AG09319 (cell line): Measurements from ENCODE around the gene PRR14.
A peak's percentile ranks its signal among the peaks of the same experiment; 100 is the strongest.

Experiments used
- DNase-seq: peaks from one replicate; pipeline ENCODE4 v3.0.0-alpha.2; 2010; ENCODE audit warnings: low read depth; ENCODE audit errors: extremely low read depth
- TF ChIP-seq, protein P1 (sequence below): IDR thresholded peaks from 2 replicates; pipeline ENCODE4 v1.5.1; 2011; ENCODE audit warnings: low read depth, mild to moderate bottlenecking, inconsistent platforms, low read length, moderate library complexity

Gene PRR14

DNA sequence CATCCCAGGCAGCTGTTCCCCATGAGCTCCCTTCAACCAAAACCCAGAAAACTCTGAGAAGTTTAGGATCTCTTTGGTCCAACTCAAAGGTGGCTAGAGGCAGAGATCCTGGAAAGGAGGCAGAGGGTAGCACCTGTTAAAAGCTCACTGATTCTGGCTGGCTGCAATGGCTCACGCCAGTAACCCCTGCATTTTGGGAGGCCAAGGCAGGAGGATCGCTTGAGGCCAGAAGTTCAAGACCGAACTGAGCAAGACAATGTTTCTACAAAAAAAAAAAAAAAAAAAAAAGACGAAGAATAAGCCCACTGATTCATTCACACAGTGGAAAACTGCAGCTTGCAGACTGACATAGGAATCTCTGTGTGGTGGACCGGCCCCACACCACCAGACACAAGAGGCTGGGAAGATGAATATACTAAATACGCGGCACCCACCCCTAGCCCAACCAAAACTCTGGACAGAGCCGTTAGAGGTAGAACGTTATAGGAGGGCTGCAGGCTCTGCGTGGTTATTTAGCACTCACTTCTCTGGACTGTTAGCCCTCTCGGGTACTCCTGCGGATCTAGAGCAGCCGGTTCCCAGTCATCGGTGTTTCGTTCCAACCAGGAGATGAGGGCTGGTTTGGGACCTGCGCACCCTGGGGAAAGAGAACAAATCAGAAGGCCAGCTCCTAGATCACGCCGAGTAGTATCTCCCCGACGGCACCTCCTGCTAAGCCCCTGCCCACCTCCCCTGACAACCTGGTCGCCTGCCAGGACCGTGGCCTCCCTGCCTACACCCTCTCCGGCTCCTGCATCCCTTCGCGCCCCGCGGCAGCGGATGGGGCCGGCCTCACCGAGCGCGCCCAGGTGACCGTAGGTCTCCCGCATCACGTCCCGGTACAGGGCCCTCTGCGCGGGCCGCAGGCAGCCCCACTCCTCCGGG is 41.5 kb upstream of the PRR14 start:
- DNase-seq = no peak
- TF ChIP-seq, protein P1, sequence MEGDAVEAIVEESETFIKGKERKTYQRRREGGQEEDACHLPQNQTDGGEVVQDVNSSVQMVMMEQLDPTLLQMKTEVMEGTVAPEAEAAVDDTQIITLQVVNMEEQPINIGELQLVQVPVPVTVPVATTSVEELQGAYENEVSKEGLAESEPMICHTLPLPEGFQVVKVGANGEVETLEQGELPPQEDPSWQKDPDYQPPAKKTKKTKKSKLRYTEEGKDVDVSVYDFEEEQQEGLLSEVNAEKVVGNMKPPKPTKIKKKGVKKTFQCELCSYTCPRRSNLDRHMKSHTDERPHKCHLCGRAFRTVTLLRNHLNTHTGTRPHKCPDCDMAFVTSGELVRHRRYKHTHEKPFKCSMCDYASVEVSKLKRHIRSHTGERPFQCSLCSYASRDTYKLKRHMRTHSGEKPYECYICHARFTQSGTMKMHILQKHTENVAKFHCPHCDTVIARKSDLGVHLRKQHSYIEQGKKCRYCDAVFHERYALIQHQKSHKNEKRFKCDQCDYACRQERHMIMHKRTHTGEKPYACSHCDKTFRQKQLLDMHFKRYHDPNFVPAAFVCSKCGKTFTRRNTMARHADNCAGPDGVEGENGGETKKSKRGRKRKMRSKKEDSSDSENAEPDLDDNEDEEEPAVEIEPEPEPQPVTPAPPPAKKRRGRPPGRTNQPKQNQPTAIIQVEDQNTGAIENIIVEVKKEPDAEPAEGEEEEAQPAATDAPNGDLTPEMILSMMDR = no peak

DNA sequence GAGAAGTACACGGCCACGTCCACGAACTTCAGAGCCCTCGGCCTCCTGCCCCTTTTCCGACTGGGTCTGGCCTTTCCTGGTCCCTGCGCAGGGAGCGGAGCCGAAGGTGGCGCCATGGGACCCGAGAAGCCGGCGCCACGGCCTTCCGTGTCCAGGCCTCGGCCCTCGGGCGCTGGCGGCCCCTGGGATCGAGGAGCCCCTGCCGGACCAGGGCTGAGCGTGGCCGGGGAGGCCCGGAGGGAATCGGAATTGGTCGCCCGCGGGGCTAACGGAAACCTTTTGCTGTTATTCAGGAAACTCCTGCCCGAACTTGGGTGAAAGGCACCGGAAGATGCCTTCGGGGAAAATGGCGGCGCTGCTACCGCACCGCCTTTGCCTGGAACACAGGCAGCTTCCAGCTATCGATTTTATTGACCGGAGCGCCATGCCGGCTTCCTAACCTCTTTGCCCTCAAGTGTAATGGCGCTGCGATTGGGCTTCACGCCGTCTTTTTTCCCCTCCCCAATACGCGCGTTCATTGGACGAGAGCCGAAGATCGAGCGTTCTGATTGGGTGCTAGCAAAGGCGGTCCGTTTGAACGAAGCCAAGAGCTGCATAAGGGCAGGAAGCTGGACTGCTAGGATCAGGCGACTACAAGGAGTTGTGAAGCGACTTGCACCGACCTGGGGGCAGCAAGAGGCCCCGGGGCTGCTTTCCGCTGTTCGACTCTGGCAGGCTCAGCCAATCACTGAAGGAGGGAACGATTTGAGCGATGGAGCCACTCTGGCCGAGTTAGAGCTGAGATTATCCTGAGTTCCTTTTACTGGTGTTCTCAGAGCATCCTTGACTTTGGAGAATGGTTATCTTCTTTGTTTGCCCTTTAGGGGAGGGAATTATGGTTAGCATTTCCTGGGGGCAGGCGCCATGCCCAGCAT is 40.6 kb upstream of the PRR14 start, which contains the start of gene ZNF689:
TSS of gene ZNF689 (minus strand) at position 464 of the 914 bp plus-strand sequence. CDS start at position 116, 348 bp downstream.
- DNase-seq = peak; percentile 93

DNA sequence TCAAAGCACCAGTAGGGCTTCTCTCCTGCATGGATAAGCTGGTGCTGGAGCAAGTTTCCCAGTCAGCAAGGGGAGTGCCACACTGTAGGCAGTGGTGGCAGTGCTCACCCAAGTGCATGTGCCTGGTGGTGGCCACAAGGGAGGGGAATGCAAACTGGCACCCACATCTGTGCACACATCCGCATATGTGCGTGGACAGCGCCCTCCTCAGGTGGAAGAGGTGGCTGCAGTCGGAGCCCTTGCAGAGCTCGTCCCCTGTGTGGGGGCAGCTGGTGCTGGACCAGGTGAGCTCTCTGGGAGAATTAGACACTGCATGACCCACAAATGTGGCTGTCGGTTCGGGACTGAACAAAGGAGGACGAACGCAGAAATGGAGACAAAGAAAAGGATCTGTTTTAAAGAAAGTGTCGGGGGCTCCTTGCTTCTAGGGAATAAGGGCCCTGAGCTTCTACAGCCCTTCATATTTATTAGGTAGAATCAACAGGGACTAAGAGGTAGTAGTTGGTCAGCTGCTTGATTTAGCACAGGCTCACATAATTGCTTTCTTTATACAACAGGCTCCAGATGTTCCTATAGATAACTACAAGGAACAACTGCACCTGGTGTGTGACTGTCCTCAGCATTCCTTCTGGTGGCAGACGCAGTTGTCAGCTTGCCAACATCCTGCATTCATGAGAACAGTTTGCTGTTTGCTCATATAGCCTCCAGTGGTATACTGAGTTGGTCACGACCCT is 35.2 kb upstream of the PRR14 start:
- TF ChIP-seq, protein P1 = peak; percentile 42
- DNase-seq = no peak

More for the DNA sequence above, 40.6 kb upstream of the PRR14 start, which contains the start of gene ZNF689:
- TF ChIP-seq, protein P1 = no peak; the same call in none of the 2 replicates

DNA sequence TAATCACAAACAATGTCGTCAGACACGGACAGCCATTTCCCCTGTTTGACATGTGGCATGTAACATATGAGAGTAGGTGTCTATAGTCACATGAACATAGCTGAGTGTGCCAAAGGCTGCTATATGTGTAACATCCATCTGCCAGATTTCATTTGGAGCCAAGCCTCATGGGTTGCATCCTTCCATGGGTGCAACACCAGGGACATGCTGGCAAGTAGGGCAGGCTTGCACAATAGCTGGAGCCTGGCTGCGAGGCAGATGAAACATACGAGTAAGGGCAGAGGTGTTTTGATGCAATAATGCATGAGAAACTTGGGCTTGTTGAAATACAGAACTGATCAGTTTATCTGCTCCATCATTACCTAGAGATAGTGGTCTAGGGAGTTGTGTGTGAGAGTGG is 31.6 kb upstream of the PRR14 start:
- TF ChIP-seq, protein P1 = no peak
- no peak for DNase-seq

DNA sequence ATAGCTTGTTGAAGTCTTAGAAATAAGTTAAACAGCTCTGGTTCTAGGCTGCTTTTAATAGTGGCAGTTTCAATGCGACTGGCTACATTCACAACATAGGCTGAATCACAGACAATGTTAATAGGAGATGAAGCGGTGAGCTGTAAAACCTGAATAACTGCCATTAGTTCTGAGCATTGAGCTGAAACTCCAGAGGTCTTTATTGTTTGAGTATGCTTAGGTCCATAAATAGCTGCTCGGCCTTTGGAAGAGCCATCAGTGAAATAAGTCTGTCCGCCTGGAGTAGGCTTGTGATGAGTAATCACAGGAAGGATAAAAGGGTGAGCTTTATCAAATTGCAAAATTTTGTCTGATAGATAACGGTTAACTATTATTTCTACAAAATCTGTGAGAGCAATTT is 31.1 kb upstream of the PRR14 start:
- TF ChIP-seq, protein P1 = no peak
- DNase-seq = no peak

DNA sequence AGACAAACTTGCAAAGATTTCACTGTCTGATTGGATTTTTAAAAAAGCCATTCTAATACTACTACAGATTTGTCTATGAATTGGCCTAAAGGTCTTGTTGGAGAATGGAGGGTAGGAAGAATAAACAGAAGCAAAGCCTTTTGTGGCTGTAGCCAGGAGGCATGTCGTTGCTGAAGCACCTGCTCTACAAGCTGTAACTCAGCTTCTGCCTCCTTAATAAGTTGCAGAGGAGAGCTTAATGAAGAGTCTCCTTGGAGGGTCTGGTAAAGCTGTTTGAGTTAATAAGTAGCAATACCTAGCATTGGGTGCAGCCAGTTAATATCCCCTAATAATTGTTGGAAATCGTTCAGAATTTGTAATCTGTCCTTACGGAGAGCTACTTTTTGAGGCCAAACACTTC is 30.6 kb upstream of the PRR14 start:
- DNase-seq = no peak
- TF ChIP-seq, protein P1 = no peak
